ENCODE data around the gene TMPRSS6. TPM values are rescaled to one million over a fixed set of nuclear protein-coding genes. Genes with fewer than 3 reads are reported as not detected.

TMPRSS6 gene
- total RNA-seq, 4 donors from 2014 or later: 0.16 to 4.9 (median 0.41) TPM; not detected in 1

GRCh38 chr22:37138849-37139561, 29.5 kb upstream of the TMPRSS6 start:
- intact Hi-C loops (cut with DNase I; ENCODE audit: low total_unique reads): no loop called here
- Histone ChIP-seq H3K4me3 (no peak overlapping the region), H3K4me1 (no peaks in the 10 kb centered on the region), H3K36me3 (no peaks in the 10 kb centered on the region), H3K27ac (no peak overlapping the region), H3K9me3 (no peaks in the 10 kb centered on the region), H3K27me3 (no peaks in the 10 kb centered on the region)
- DNase-seq: no peak
- 0 to 63% methylated on average over 1 to 16 of the region's 16 CpGs for WGBS, 2 donors (ENCODE audit: low coverage in 1 of 2)
- in situ Hi-C loops (cut with MboI; ENCODE audit: low pct_ligation_motif_present in 1 of 4, low pct_unique_long_range_greater_than_20kb in 1 of 4, low sequenced_read_pairs in 3 of 4): no loop called here
- TF ChIP-seq, protein P1, sequence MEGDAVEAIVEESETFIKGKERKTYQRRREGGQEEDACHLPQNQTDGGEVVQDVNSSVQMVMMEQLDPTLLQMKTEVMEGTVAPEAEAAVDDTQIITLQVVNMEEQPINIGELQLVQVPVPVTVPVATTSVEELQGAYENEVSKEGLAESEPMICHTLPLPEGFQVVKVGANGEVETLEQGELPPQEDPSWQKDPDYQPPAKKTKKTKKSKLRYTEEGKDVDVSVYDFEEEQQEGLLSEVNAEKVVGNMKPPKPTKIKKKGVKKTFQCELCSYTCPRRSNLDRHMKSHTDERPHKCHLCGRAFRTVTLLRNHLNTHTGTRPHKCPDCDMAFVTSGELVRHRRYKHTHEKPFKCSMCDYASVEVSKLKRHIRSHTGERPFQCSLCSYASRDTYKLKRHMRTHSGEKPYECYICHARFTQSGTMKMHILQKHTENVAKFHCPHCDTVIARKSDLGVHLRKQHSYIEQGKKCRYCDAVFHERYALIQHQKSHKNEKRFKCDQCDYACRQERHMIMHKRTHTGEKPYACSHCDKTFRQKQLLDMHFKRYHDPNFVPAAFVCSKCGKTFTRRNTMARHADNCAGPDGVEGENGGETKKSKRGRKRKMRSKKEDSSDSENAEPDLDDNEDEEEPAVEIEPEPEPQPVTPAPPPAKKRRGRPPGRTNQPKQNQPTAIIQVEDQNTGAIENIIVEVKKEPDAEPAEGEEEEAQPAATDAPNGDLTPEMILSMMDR (IDR thresholded peaks at IDR 0.05): no peak
- TF ChIP-seq EP300 (IDR thresholded peaks at IDR 0.05; ENCODE audit: low read depth) (no peak), POLR2AphosphoS5 (IDR thresholded peaks at IDR 0.05) (no peak), POLR2A (IDR thresholded peaks at IDR 0.05) (no peak)

GRCh38 chr22:37137903-37138665, 28.6 kb upstream of the TMPRSS6 start:
- Histone ChIP-seq H3K27ac (no peak overlapping the region), H3K27me3 (no peaks in the 10 kb centered on the region), H3K4me3 (no peak overlapping the region), H3K4me1 (no peaks in the 10 kb centered on the region), H3K36me3 (no peaks in the 10 kb centered on the region), H3K9me3 (no peaks in the 10 kb centered on the region)
- intact Hi-C loops (cut with DNase I; ENCODE audit: low total_unique reads): no loop called here
- WGBS, 2 donors (ENCODE audit: low coverage in 1 of 2): 79 to 90% methylated on average over 2 to 6 of the region's 6 CpGs
- in situ Hi-C loops (cut with MboI; ENCODE audit: low pct_ligation_motif_present in 1 of 4, low pct_unique_long_range_greater_than_20kb in 1 of 4, low sequenced_read_pairs in 3 of 4): no loop called here
- no peak for DNase-seq
- TF ChIP-seq, protein P1 (IDR thresholded peaks at IDR 0.05): no peak
- no peak for TF ChIP-seq POLR2A (IDR thresholded peaks at IDR 0.05)
- TF ChIP-seq POLR2AphosphoS5 (IDR thresholded peaks at IDR 0.05): no peak
- no peak for TF ChIP-seq EP300 (IDR thresholded peaks at IDR 0.05; ENCODE audit: low read depth)

DNA sequence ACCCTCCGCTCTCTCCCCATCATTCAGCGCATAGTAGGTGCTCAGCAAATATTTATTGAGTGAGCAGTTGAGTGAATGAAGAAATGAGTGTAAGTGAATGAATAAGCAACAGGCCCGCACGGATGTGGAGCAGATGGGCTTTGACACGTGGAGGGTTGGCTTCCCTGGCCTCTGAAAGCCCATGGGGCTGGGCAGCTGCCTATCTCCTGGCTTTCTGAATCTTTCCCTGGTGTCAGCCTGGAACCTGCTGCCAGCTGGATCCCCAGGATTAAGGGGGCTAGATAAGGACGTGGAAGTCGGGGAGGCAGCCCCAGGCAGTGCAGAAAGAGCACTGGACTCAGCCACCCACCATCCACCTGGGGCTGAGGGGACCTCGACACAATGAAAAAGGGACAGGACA, 27.6 kb upstream of the TMPRSS6 start:
- in situ Hi-C loops (cut with MboI; ENCODE audit: low pct_ligation_motif_present in 1 of 4, low pct_unique_long_range_greater_than_20kb in 1 of 4, low sequenced_read_pairs in 3 of 4) (no loop called here), intact Hi-C loops (cut with DNase I; ENCODE audit: low total_unique reads) (no loop called here)
- Histone ChIP-seq H3K4me1 (no peaks in the 10 kb centered on the region), H3K27me3 (no peaks in the 10 kb centered on the region), H3K4me3 (no peak overlapping the region), H3K27ac (no peak overlapping the region), H3K9me3 (no peaks in the 10 kb centered on the region), H3K36me3 (no peaks in the 10 kb centered on the region)
- TF ChIP-seq POLR2AphosphoS5 (IDR thresholded peaks at IDR 0.05) (no peak), EP300 (IDR thresholded peaks at IDR 0.05; ENCODE audit: low read depth) (no peak), POLR2A (IDR thresholded peaks at IDR 0.05) (no peak)
- TF ChIP-seq, protein P1 (IDR thresholded peaks at IDR 0.05): no peak
- no peak for DNase-seq
- WGBS, 2 donors (ENCODE audit: low coverage in 1 of 2): 88% methylated on average over 8 of the region's 8 CpGs; no CpG with 5 or more reads in 1 of the 2 donors

DNA sequence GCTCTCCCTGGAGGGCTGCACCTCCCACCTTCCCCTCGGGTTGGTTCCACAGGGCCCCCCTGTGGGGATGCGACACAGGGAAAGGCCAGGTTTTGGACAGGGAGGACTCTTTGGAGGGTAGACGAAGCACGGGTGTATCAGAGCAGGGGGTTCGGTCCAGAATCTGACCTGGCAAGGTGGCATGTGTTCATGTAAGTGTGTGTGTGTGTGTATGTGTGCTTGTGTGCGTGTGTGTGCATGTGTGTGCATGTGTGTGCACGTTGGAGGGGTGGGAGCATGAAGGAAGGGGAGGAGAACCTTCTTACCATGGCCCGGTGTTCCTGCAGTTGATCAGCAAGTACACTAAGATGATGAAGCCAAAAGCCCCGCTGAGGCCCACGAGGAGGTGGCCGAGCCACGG, 25.5 kb upstream of the TMPRSS6 start:
- Histone ChIP-seq H3K27me3 (no peaks in the 10 kb centered on the region), H3K9me3 (no peaks in the 10 kb centered on the region), H3K4me1 (no peaks in the 10 kb centered on the region), H3K36me3 (no peaks in the 10 kb centered on the region), H3K4me3 (no peak overlapping the region), H3K27ac (no peak overlapping the region)
- no peak for TF ChIP-seq POLR2A (IDR thresholded peaks at IDR 0.05)
- TF ChIP-seq POLR2AphosphoS5 (IDR thresholded peaks at IDR 0.05): no peak
- no peak for TF ChIP-seq EP300 (IDR thresholded peaks at IDR 0.05; ENCODE audit: low read depth)
- TF ChIP-seq, protein P1 (IDR thresholded peaks at IDR 0.05): no peak
- in situ Hi-C loops (cut with MboI; ENCODE audit: low pct_ligation_motif_present in 1 of 4, low pct_unique_long_range_greater_than_20kb in 1 of 4, low sequenced_read_pairs in 3 of 4): no loop called here
- WGBS, 2 donors (ENCODE audit: low coverage in 1 of 2): 85% methylated on average over 11 of the region's 12 CpGs; no CpG with 5 or more reads in 1 of the 2 donors
- intact Hi-C loops (cut with DNase I; ENCODE audit: low total_unique reads): no loop called here
- no peak for DNase-seq

Data from transverse colon (tissue), 4 donors.